GM12891 (cell line): ENCODE results near the gene NAALADL1.

Source experiments
- PAX5 ChIP-seq: IDR thresholded peaks from 2 replicates; pipeline ENCODE4 v1.6.1; 2011; ENCODE audit warnings: low read length, moderate library complexity, mild to moderate bottlenecking; ENCODE audit not compliant: insufficient read depth, severe bottlenecking
- POLR2A ChIP-seq: IDR thresholded peaks from 2 replicates; pipeline ENCODE4 v1.6.1; 2011; ENCODE audit warnings: low read depth, low read length, control low read depth
- POLR2AphosphoS5 ChIP-seq: IDR thresholded peaks from 2 replicates; pipeline ENCODE4 v1.6.1; 2011; ENCODE audit warnings: low read depth, low read length, control low read depth
- SPI1 ChIP-seq: IDR thresholded peaks from 2 replicates; pipeline ENCODE4 v1.6.1; 2011; ENCODE audit warnings: low read depth, low read length, control low read depth
- TAF1 ChIP-seq: IDR thresholded peaks from 2 replicates; pipeline ENCODE4 v1.6.1; 2011; ENCODE audit warnings: low read depth, low read length, control low read depth

DNA sequence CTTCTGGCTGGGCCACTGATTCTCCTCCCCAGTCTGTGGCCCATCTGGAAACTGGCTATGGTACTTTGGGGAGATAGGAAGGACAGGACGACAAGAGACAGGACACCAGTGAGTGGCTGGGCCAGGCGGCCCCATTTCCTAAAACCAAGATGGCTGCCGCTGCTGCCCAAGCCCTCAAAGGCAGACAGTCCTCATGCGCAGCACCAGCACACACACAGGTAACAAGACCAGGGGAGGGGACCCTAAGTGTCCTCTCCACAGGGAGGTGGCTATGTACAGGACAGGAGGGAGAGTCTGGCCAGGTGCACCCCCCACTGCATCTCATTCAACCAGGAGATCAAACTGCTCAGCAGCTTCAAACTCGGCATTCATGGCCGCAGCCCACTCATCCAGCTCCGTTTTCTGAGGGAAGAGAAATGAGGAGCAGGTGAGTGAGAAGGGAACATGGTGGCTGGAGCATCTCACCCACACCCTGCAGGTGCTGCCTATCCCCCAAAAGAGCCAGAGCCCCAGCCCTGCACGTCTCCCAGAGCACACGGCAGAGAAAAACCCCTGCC is 20.5 kb upstream of the NAALADL1 start:
- TF ChIP-seq PAX5 = no peak
- no peak for TF ChIP-seq POLR2AphosphoS5
- TF ChIP-seq POLR2A = no peak
- TF ChIP-seq TAF1 = no peak
- TF ChIP-seq SPI1 = no peak
